Erythroblast (primary cell): Measurements from ENCODE around the gene EGFLAM.

Experiments
- DNase-seq, 2 experiments: peaks; one replicate each; lab custom pipeline; 2025; lab: John Stamatoyannopoulos, UW
- GATA1 ChIP-seq: IDR thresholded peaks from 2 replicates; pipeline ENCODE4 v1.6.1; 2011; ENCODE audit warnings: low read depth, mild to moderate bottlenecking, control low read depth, low read length, moderate library complexity
- POLR2A ChIP-seq: IDR thresholded peaks from 2 replicates; pipeline ENCODE4 v1.6.1; 2011; ENCODE audit warnings: mild to moderate bottlenecking, low read length

Gene EGFLAM

DNA sequence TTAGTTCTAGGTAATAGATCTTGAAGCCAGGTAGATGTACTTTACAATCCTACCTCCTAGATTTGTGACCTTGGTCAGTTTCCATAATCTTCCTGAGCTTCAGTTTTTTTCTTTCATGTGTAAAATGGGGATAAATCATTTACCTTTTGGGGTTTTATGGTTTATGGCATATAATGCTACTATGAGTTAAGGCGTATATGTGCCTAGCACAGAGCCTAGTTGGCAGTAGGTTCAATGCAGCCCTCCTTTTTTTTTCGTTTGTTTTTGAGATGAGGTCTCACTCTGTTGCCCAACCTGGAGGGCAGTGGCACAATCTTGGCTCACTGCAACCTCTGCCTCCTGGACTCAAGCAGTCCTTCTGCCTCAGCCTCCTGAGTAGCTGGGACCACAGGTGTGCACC is 28.8 kb downstream of the EGFLAM start:
- DNase-seq, result no peak
- no peak for TF ChIP-seq GATA1
- TF ChIP-seq POLR2A, result no peak

- no peak for DNase-seq
- TF ChIP-seq POLR2A (no peak), GATA1 (no peak)
Measured at GRCh38 chr5:38289457-38289856, 31.1 kb downstream of the EGFLAM start.

DNA sequence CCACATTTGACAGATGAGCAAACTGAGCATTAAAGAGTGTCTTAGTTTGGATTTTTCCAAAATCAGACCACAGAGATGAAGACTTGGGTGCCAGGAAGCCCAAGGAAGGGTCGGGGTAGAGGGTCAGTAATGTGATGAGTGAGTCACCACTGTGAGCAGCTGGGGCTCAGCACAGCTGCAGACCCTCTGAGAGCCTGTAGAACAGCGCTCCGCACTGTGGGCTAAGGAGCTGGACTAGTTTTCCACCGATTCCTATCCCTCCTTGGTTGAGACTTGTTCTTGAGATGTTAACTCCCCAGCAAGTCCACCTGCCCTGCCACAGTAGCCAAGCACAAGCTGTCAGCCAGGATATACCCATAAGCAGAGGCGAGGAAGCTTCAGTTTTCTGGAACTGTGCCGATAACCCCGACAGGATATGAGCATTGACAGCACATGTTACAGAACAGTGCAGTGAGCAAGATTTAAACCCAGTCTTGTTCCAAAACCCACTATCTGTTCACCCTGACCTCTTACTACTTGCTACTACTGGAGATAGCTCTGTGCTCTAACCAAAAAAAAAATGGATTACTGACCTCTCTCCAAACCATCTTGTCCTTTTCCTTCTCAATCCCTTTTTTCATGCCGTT is 31.8 kb downstream of the EGFLAM start:
- DNase-seq, result no peak
- TF ChIP-seq GATA1 (no peak), POLR2A (no peak)

DNA sequence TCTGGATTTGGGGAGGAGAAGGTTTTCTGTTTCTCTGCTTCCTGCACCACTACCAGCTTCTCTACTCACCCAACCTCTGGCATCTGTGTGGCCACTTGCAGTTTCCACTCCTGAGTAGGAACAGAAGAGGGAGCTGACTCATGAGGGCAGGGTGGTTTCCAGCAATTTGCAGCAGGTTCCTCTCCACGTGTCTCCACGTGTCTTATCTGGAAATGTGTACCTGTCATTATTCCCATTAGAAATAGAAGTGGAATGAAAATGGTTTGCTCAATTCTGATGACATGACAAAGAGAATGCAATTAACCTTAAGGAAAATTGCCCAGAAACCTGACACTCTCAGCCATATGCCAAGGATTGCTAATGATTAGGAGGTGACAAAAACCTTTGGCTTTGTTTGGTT is 33.0 kb downstream of the EGFLAM start:
- DNase-seq, result no peak
- TF ChIP-seq GATA1 (no peak), POLR2A (no peak)

GRCh38 chr5:38292228-38292627 is 33.9 kb downstream of the EGFLAM start:
- DNase-seq, result no peak
- TF ChIP-seq POLR2A (no peak), GATA1 (no peak)

DNA sequence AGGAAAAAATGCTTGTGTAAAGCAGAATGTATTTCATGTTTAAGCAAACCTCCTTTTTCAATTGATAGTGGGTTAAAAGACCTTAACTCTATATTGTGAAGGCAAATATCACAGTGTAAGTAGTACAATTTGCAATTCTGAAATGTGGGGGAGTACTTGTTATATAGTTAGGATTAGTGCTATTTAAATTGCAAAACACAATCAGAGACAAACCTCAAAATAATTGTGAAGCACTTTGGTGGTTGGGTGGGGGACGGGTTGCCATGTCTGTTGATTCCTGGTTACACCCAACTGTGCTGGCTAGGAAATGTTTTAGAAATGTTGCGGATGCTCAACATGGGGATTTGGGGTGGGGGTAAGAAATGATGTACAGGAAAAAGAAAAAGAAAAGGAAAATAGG is 37.4 kb downstream of the EGFLAM start:
- TF ChIP-seq GATA1, result no peak
- TF ChIP-seq POLR2A, result no peak

GRCh38 chr5:38297830-38298608 is 39.7 kb downstream of the EGFLAM start:
- TF ChIP-seq GATA1 (no peak), POLR2A (no peak)
- no peak for DNase-seq

More for the DNA sequence above, 37.4 kb downstream of the EGFLAM start:
- no peak for DNase-seq

DNA sequence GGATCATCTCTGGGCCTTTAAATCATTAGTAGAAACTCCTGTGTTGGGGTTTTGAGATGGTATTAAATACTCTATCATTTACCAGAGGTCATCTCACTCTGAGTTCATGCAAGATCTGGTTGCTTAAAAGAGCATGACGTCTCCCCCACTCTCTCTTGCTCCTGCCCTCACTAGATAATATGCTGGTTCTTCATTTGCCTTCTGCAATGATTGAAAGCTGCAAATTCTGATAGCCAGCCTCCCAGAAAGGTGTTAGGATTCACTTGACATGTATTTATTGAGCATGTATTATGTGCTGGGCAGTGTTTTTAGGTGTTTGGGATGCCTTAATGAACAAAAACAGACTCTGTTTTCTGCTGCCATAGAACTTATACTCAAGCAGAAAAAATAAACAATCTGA is 41.2 kb downstream of the EGFLAM start:
- no peak for DNase-seq
- TF ChIP-seq GATA1 (no peak), POLR2A (no peak)

DNA sequence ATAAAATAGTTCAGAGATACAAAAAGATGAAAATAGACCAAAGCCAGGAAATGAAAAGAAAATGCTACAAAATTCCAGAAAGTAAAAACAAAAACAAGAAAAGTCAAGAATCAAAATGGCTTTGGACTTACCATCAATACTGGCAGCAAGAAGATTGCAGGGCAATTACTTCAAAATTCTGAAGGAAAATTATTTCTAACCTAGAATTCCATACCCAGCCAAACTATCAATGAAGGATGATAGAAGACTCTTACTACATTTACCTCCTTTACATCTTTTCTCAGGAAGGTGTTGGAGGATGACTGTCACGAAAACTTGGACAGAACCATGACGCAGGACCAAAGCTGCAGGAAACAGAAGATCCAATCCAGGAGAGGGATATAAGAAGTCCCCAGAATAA is 46.8 kb downstream of the EGFLAM start:
- no peak for TF ChIP-seq GATA1
- no peak for DNase-seq

- DNase-seq, result no peak
- TF ChIP-seq POLR2A (no peak), GATA1 (no peak)
Measured at GRCh38 chr5:38307845-38308244, 49.5 kb downstream of the EGFLAM start.

- no peak for TF ChIP-seq POLR2A
- TF ChIP-seq GATA1, result no peak
- DNase-seq, result no peak
Measured at GRCh38 chr5:38316544-38317224, 58.3 kb downstream of the EGFLAM start.

- no peak for TF ChIP-seq GATA1
- TF ChIP-seq POLR2A, result no peak
- DNase-seq, result no peak
Measured at GRCh38 chr5:38317868-38318267, 59.5 kb downstream of the EGFLAM start.

DNA sequence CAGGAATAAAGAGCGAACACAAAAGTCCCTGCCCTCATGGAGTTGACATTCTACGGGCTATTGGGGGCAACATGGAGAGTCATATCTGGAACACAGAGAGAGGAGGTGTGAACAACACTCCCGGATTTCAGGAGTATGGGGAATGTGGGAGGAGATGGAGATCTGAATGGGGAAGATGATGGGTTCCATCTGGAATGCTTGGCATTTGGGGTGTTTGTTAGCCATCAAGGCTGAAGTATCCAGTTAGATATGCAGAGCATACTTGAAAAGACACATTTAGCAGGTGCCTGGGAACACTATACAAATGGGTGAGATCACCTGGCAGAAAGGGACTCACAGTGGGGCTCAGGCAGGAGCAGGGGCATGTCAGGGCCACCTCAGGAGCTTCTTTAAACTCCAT is 61.1 kb downstream of the EGFLAM start:
- TF ChIP-seq GATA1 (no peak), POLR2A (no peak)
- DNase-seq, result no peak

- DNase-seq, result no peak
- TF ChIP-seq POLR2A (no peak), GATA1 (no peak)
Measured at GRCh38 chr5:38321978-38322377, 63.6 kb downstream of the EGFLAM start.
